Smooth muscle cell (in vitro differentiated cells): ENCODE data around the gene LAMA5. TPM values are rescaled to one million over a fixed set of nuclear protein-coding genes. Genes with fewer than 3 reads are reported as not detected.

Experiments used
- DNase-seq: peaks from one replicate; lab custom pipeline; 2025; ENCODE audit not compliant: unreplicated experiment; lab: John Stamatoyannopoulos, UW
- H2AFZ ChIP-seq: fragments of 200-600 bp; sonication (generic); 2 replicates; pipeline ENCODE4 v1.6.0; 2016; ENCODE audit warnings: antibody characterized with exemption, low read depth, mild to moderate bottlenecking
- H3F3A ChIP-seq: fragments of 200-600 bp; sonication (generic); 2 replicates; pipeline ENCODE4 v1.6.0; 2017; ENCODE audit warnings: antibody characterized with exemption, low read depth
- H3K27ac ChIP-seq: fragments of 200-600 bp; sonication (generic); 2 replicates; pipeline ENCODE4 v1.5.1; 2016; ENCODE audit warnings: low read depth, mild to moderate bottlenecking
- H3K27me3 ChIP-seq: fragments of 200-600 bp; sonication (generic); 2 replicates; pipeline ENCODE4 v1.6.1; 2016; ENCODE audit warnings: low read depth, mild to moderate bottlenecking
- H3K36me3 ChIP-seq: fragments of 200-600 bp; sonication (generic); 2 replicates; pipeline ENCODE4 v1.5.1; 2016; ENCODE audit warnings: low read depth
- H3K4me1 ChIP-seq: fragments of 200-600 bp; sonication (generic); 2 replicates; pipeline ENCODE4 v1.5.1; 2016; ENCODE audit warnings: low read depth
- H3K4me2 ChIP-seq: fragments of 200-600 bp; sonication (generic); 2 replicates; pipeline ENCODE4 v1.6.0; 2016; ENCODE audit warnings: mild to moderate bottlenecking
- H3K4me3 ChIP-seq: fragments of 200-600 bp; sonication (generic); 2 replicates; pipeline ENCODE4 v1.5.1; 2016; ENCODE audit warnings: mild to moderate bottlenecking
- H3K79me2 ChIP-seq: fragments of 200-600 bp; sonication (generic); 2 replicates; pipeline ENCODE4 v1.6.0; 2016; ENCODE audit warnings: low read depth, mild to moderate bottlenecking
- H3K9ac ChIP-seq: fragments of 200-600 bp; sonication (generic); 2 replicates; pipeline ENCODE4 v1.6.0; 2016; ENCODE audit warnings: low read depth
- H3K9me3 ChIP-seq: fragments of 200-600 bp; sonication (generic); replicated peaks from 2 replicates; pipeline ENCODE4 v1.5.1; 2016; ENCODE audit warnings: low read depth
- H4K20me1 ChIP-seq: fragments of 200-600 bp; sonication (generic); 2 replicates; pipeline ENCODE4 v1.6.0; 2016; ENCODE audit warnings: low read depth
- CTCF ChIP-seq: fragments of 200-600 bp; sonication (generic); IDR thresholded peaks from 2 replicates; pipeline ENCODE4 v1.5.1; 2017; ENCODE audit warnings: borderline replicate concordance, mild to moderate bottlenecking, antibody characterized with exemption; ENCODE audit not compliant: insufficient read depth, poor library complexity, severe bottlenecking
- WGBS: methylation state at CpG from one replicate; pipeline ENCODE4 v1.1.7; 2016; ENCODE audit warnings: low lambda C conversion rate; 5-methylcytosine and 5-hydroxymethylcytosine counted together
- polyA plus RNA-seq: library from polyadenylated mRNA; unstranded; fragments of >200 nt; fragmentation: Nextera tagmentation; extraction: Ambion mirVana; gene quantifications from 2 replicates; pipeline ENCODE4 v1.2.1, GENCODE V29; 2016
- total RNA-seq: library from RNA; depleted of rRNA; stranded (reverse); fragments of >200 nt; gene quantifications from 2 replicates; pipeline ENCODE4 v1.2.3, GENCODE V29; 2014

The LAMA5 gene
- total and polyA plus RNA-seq, 2 experiments from 2014 or later: 27.5 to 27.6 TPM

- H3K27me3 ChIP-seq: no peaks in the 10 kb centered on the region
- H3K9me3 ChIP-seq: no peaks in the 10 kb centered on the region
- H3K36me3 ChIP-seq: no peaks in the 10 kb centered on the region
- H3K27ac ChIP-seq: peak overlapping the region; percentile 60
- H3K4me3 ChIP-seq: no peak overlapping the region
- no peak overlapping the region for H2AFZ ChIP-seq
- TF ChIP-seq CTCF: no peak
- no peaks in the 10 kb centered on the region for H3F3A ChIP-seq
- H3K4me2 ChIP-seq: peak overlapping the region; percentile 71
- peak overlapping the region; percentile 60 for H3K9ac ChIP-seq
- WGBS: 71% methylated on average over 16 of the region's 16 CpGs
- peaks cover 17% of the 10 kb centered on the region for H3K79me2 ChIP-seq
- H4K20me1 ChIP-seq: peaks cover 18% of the 10 kb centered on the region
- DNase-seq: no peak
- peaks cover 21% of the 10 kb centered on the region for H3K4me1 ChIP-seq
These were observed 12.2 kb downstream of the LAMA5 start for GRCh38 chr20:62354811-62355341.

- peaks cover 21% of the 10 kb centered on the region for H3K4me1 ChIP-seq
- H3F3A ChIP-seq: no peaks in the 10 kb centered on the region
- peaks cover 18% of the 10 kb centered on the region for H4K20me1 ChIP-seq
- no peaks in the 10 kb centered on the region for H3K36me3 ChIP-seq
- H3K4me3 ChIP-seq: no peak overlapping the region
- WGBS: 75% methylated on average over 11 of the region's 14 CpGs
- no peaks in the 10 kb centered on the region for H3K27me3 ChIP-seq
- H3K79me2 ChIP-seq: peaks cover 17% of the 10 kb centered on the region
- no peak overlapping the region for H2AFZ ChIP-seq
- TF ChIP-seq CTCF: no peak
- H3K4me2 ChIP-seq: no peak overlapping the region
- H3K27ac ChIP-seq: no peak overlapping the region
- no peaks in the 10 kb centered on the region for H3K9me3 ChIP-seq
- H3K9ac ChIP-seq: no peak overlapping the region
- DNase-seq: no peak
These were observed 12.9 kb downstream of the LAMA5 start for GRCh38 chr20:62354031-62354808.

- TF ChIP-seq CTCF: no peak
- H3K36me3 ChIP-seq: no peaks in the 10 kb centered on the region
- H3K4me2 ChIP-seq: no peak overlapping the region
- H3K4me1 ChIP-seq: peaks cover 21% of the 10 kb centered on the region
- no peaks in the 10 kb centered on the region for H3F3A ChIP-seq
- no peak overlapping the region for H3K4me3 ChIP-seq
- 98% methylated on average over 16 of the region's 16 CpGs for WGBS
- H2AFZ ChIP-seq: no peak overlapping the region
- H3K27me3 ChIP-seq: no peaks in the 10 kb centered on the region
- H4K20me1 ChIP-seq: peaks cover 14% of the 10 kb centered on the region
- DNase-seq: no peak
- H3K9me3 ChIP-seq: no peaks in the 10 kb centered on the region
- H3K27ac ChIP-seq: no peak overlapping the region
- peaks cover 17% of the 10 kb centered on the region for H3K79me2 ChIP-seq
- H3K9ac ChIP-seq: no peak overlapping the region
These were observed 13.7 kb downstream of the LAMA5 start for GRCh38 chr20:62353289-62354030.
